WERI-Rb-1 (cell line): ENCODE data around the gene LRRC42.

Experiments used
- DNase-seq: peaks from one replicate; pipeline ENCODE4 v3.0.0-alpha.2; 2020
- H3K27ac ChIP-seq: fragments of 250-450 bp; sonication (Bioruptor Pico); 2 replicates; pipeline ENCODE4 v1.5.1; 2020; ENCODE audit warnings: mild to moderate bottlenecking, moderate library complexity
- H3K27me3 ChIP-seq: fragments of 250-450 bp; sonication (Bioruptor Pico); 2 replicates; pipeline ENCODE4 v1.5.1; 2021; ENCODE audit warnings: mild to moderate bottlenecking, low read depth, moderate library complexity; ENCODE audit not compliant: insufficient read depth, severe bottlenecking
- H3K36me3 ChIP-seq: fragments of 250-450 bp; sonication (Bioruptor Pico); 2 replicates; pipeline ENCODE4 v1.5.1; 2020; ENCODE audit warnings: mild to moderate bottlenecking, moderate library complexity
- H3K4me3 ChIP-seq: 2 replicates; pipeline ENCODE4 v1.5.1; 2011; ENCODE audit warnings: low read depth, mild to moderate bottlenecking, control low read depth, low read length
- H3K9me3 ChIP-seq: fragments of 250-450 bp; sonication (Bioruptor Pico); 2 replicates; pipeline ENCODE4 v1.5.1; 2021; ENCODE audit warnings: mild to moderate bottlenecking, moderate library complexity; ENCODE audit not compliant: severe bottlenecking
- CTCF ChIP-seq: IDR thresholded peaks from 2 replicates; pipeline ENCODE4 v1.5.1; 2011; ENCODE audit warnings: low read depth, mild to moderate bottlenecking, control low read depth, inconsistent platforms, low read length

The LRRC42 gene

GRCh38 chr1:53956308-53957168, 10.4 kb downstream of the LRRC42 start:
- Histone ChIP-seq H3K9me3 (no peaks in the 10 kb centered on the region), H3K36me3 (peaks cover 68% of the 10 kb centered on the region), H3K27ac (peak overlapping the region; percentile 31), H3K27me3 (no peaks in the 10 kb centered on the region), H3K4me3 (no peak overlapping the region)
- TF ChIP-seq CTCF, result no peak
- peak; percentile 39 for DNase-seq

GRCh38 chr1:53957194-53957818, 11.2 kb downstream of the LRRC42 start:
- Histone ChIP-seq H3K27ac (peak overlapping the region; percentile 31), H3K27me3 (no peaks in the 10 kb centered on the region), H3K4me3 (no peak overlapping the region), H3K9me3 (no peaks in the 10 kb centered on the region), H3K36me3 (peaks cover 69% of the 10 kb centered on the region)
- no peak for TF ChIP-seq CTCF
- no peak for DNase-seq

- Histone ChIP-seq H3K27me3 (no peaks in the 10 kb centered on the region), H3K27ac (no peak overlapping the region), H3K9me3 (no peaks in the 10 kb centered on the region), H3K36me3 (peaks cover 57% of the 10 kb centered on the region), H3K4me3 (no peak overlapping the region)
- no peak for DNase-seq
- TF ChIP-seq CTCF, result peak; percentile 33; the same call in 1 of the 2 replicates
Observed at GRCh38 chr1:53959664-53960250, 13.6 kb downstream of the LRRC42 start.

GRCh38 chr1:53962395-53962794, 16.2 kb downstream of the LRRC42 start:
- no peak for DNase-seq
- Histone ChIP-seq H3K27me3 (no peaks in the 10 kb centered on the region), H3K9me3 (no peaks in the 10 kb centered on the region), H3K36me3 (peaks cover 60% of the 10 kb centered on the region), H3K4me3 (no peak overlapping the region), H3K27ac (no peak overlapping the region)
- no peak for TF ChIP-seq CTCF

- TF ChIP-seq CTCF, result no peak
Observed at GRCh38 chr1:53963460-53963859, 17.3 kb downstream of the LRRC42 start.

More at GRCh38 chr1:53963460-53963859, 17.3 kb downstream of the LRRC42 start:
- Histone ChIP-seq H3K27ac (no peak overlapping the region), H3K9me3 (no peaks in the 10 kb centered on the region), H3K27me3 (no peaks in the 10 kb centered on the region), H3K36me3 (peaks cover 65% of the 10 kb centered on the region), H3K4me3 (no peak overlapping the region)
- no peak for DNase-seq
